ENCODE measurements around the gene C8G. TPM values are rescaled to one million over a fixed set of nuclear protein-coding genes. Genes with fewer than 3 reads are reported as not detected.

C8G gene
- polyA plus RNA-seq, 1 donor from 2014 or later, result not detected

DNA sequence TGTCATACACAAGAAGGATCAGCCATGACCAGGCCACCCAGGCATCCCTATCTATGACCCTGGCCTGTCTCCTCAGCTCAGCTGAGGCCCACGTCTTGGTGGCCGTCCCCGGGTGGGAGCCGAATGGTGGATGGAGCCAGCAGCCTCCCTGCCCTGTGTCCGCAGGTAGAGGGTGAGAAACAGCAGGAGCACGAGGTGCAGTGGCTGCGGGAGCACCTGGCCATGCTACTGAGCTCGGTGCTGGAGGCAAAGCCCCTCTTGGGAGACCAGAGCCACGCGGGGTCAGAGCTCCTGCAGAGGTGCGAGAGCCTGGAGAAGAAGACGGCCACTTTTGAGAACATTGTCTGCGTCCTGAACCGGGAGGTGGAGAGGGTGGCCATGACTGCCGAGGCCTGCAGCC, 25.0 kb upstream of the C8G start:
- no peak overlapping the region for H2AFZ ChIP-seq (ENCODE audit: low read depth, low read length)
- H3K79me2 ChIP-seq (replicated peaks; ENCODE audit: insufficient read depth, low read length), result no peaks in the 10 kb centered on the region
- H3K9ac ChIP-seq (ENCODE audit: low read length), result no peak overlapping the region
- no peaks in the 10 kb centered on the region for H3K9me2 ChIP-seq (ENCODE audit: insufficient read depth, low read length)
- no peak overlapping the region for H3K4me2 ChIP-seq (ENCODE audit: low read length)
- no peaks in the 10 kb centered on the region for H4K20me1 ChIP-seq (ENCODE audit: insufficient read depth)
- TF ChIP-seq POLR2AphosphoS5 (IDR thresholded peaks at IDR 0.05) (no peak), TAF1 (IDR thresholded peaks at IDR 0.05; ENCODE audit: low read depth) (no peak), EP300 (conservative IDR thresholded peaks at IDR 0.05; ENCODE audit: poor library complexity, severe bottlenecking) (no peak), MXI1 (conservative IDR thresholded peaks at IDR 0.05; ENCODE audit: poor library complexity, severe bottlenecking) (no peak), EZH2 (IDR thresholded peaks at IDR 0.05; ENCODE audit: borderline replicate concordance, insufficient read depth, low read length, poor library complexity, severe bottlenecking) (no peak), RAD21 (conservative IDR thresholded peaks at IDR 0.05) (no peak), SMC3 (conservative IDR thresholded peaks at IDR 0.05; ENCODE audit: poor library complexity) (no peak)
- TF ChIP-seq, protein P1, sequence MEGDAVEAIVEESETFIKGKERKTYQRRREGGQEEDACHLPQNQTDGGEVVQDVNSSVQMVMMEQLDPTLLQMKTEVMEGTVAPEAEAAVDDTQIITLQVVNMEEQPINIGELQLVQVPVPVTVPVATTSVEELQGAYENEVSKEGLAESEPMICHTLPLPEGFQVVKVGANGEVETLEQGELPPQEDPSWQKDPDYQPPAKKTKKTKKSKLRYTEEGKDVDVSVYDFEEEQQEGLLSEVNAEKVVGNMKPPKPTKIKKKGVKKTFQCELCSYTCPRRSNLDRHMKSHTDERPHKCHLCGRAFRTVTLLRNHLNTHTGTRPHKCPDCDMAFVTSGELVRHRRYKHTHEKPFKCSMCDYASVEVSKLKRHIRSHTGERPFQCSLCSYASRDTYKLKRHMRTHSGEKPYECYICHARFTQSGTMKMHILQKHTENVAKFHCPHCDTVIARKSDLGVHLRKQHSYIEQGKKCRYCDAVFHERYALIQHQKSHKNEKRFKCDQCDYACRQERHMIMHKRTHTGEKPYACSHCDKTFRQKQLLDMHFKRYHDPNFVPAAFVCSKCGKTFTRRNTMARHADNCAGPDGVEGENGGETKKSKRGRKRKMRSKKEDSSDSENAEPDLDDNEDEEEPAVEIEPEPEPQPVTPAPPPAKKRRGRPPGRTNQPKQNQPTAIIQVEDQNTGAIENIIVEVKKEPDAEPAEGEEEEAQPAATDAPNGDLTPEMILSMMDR (IDR thresholded peaks at IDR 0.05; ENCODE audit: poor library complexity, severe bottlenecking), result no peak
- TF ChIP-seq, protein P2, sequence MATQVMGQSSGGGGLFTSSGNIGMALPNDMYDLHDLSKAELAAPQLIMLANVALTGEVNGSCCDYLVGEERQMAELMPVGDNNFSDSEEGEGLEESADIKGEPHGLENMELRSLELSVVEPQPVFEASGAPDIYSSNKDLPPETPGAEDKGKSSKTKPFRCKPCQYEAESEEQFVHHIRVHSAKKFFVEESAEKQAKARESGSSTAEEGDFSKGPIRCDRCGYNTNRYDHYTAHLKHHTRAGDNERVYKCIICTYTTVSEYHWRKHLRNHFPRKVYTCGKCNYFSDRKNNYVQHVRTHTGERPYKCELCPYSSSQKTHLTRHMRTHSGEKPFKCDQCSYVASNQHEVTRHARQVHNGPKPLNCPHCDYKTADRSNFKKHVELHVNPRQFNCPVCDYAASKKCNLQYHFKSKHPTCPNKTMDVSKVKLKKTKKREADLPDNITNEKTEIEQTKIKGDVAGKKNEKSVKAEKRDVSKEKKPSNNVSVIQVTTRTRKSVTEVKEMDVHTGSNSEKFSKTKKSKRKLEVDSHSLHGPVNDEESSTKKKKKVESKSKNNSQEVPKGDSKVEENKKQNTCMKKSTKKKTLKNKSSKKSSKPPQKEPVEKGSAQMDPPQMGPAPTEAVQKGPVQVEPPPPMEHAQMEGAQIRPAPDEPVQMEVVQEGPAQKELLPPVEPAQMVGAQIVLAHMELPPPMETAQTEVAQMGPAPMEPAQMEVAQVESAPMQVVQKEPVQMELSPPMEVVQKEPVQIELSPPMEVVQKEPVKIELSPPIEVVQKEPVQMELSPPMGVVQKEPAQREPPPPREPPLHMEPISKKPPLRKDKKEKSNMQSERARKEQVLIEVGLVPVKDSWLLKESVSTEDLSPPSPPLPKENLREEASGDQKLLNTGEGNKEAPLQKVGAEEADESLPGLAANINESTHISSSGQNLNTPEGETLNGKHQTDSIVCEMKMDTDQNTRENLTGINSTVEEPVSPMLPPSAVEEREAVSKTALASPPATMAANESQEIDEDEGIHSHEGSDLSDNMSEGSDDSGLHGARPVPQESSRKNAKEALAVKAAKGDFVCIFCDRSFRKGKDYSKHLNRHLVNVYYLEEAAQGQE (IDR thresholded peaks at IDR 0.05; ENCODE audit: borderline replicate concordance), result no peak
- no peak overlapping the region for H3K4me3 ChIP-seq (ENCODE audit: low read length)
- no peaks in the 10 kb centered on the region for H3K36me3 ChIP-seq (ENCODE audit: insufficient read depth, low read length)
- no peaks in the 10 kb centered on the region for H3F3A ChIP-seq (ENCODE audit: insufficient read depth, low read length, poor library complexity, severe bottlenecking)
- H3K27me3 ChIP-seq (ENCODE audit: insufficient read depth, low read depth, low read length), result no peaks in the 10 kb centered on the region
- no peaks in the 10 kb centered on the region for H3K9me3 ChIP-seq (ENCODE audit: low read length)
- H3K27ac ChIP-seq (ENCODE audit: low read length), result no peak overlapping the region

DNA sequence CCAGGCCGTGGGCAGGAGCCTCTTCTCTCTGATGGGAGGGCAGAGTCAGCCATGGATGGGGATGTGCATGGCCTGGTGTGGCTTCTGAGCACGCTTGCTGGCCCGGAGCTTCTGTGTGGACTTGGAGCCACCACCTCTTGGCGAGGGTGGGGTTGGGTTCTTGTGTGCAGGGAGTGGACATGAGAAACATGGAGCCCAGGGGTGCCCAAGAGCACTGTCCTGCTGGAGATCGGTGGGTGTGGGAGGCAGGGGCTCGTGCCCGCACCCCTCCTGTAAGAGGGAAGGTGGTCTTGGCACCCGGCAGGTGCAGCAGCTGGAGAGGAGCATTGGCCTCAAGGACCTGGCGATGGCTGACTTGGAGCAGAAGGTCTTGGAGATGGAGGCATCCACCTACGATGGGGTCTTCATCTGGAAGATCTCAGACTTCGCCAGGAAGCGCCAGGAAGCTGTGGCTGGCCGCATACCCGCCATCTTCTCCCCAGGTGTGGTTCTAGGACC, 24.3 kb upstream of the C8G start:
- H3K36me3 ChIP-seq (ENCODE audit: insufficient read depth, low read length), result no peaks in the 10 kb centered on the region
- H3K27me3 ChIP-seq (ENCODE audit: insufficient read depth, low read depth, low read length), result no peaks in the 10 kb centered on the region
- no peak overlapping the region for H3K4me3 ChIP-seq (ENCODE audit: low read length)
- no peaks in the 10 kb centered on the region for H3K9me2 ChIP-seq (ENCODE audit: insufficient read depth, low read length)
- no peaks in the 10 kb centered on the region for H3K79me2 ChIP-seq (replicated peaks; ENCODE audit: insufficient read depth, low read length)
- H4K20me1 ChIP-seq (ENCODE audit: insufficient read depth), result no peaks in the 10 kb centered on the region
- H3K9me3 ChIP-seq (ENCODE audit: low read length), result no peaks in the 10 kb centered on the region
- no peak overlapping the region for H3K4me2 ChIP-seq (ENCODE audit: low read length)
- TF ChIP-seq, protein P2 (IDR thresholded peaks at IDR 0.05; ENCODE audit: borderline replicate concordance), result no peak
- TF ChIP-seq, protein P1 (IDR thresholded peaks at IDR 0.05; ENCODE audit: poor library complexity, severe bottlenecking), result no peak
- TF ChIP-seq RAD21 (conservative IDR thresholded peaks at IDR 0.05) (no peak), TAF1 (IDR thresholded peaks at IDR 0.05; ENCODE audit: low read depth) (no peak), SMC3 (conservative IDR thresholded peaks at IDR 0.05; ENCODE audit: poor library complexity) (no peak), EP300 (conservative IDR thresholded peaks at IDR 0.05; ENCODE audit: poor library complexity, severe bottlenecking) (no peak), POLR2AphosphoS5 (IDR thresholded peaks at IDR 0.05) (no peak), EZH2 (IDR thresholded peaks at IDR 0.05; ENCODE audit: borderline replicate concordance, insufficient read depth, low read length, poor library complexity, severe bottlenecking) (no peak), MXI1 (conservative IDR thresholded peaks at IDR 0.05; ENCODE audit: poor library complexity, severe bottlenecking) (no peak)
- no peak overlapping the region for H3K27ac ChIP-seq (ENCODE audit: low read length)
- H2AFZ ChIP-seq (ENCODE audit: low read depth, low read length), result no peak overlapping the region
- no peak overlapping the region for H3K9ac ChIP-seq (ENCODE audit: low read length)
- H3F3A ChIP-seq (ENCODE audit: insufficient read depth, low read length, poor library complexity, severe bottlenecking), result no peaks in the 10 kb centered on the region
